Astrocyte of the hippocampus (primary cell): ENCODE results near the gene PI4KA.
A peak's percentile ranks its signal among the peaks of the same experiment; 100 is the strongest.
"Not testable (repeated sequence)": the region's sequence is repeated elsewhere in the genome, so short reads cannot be mapped to it uniquely, and the experiment has no call there.

ENCODE experiments used
- DNase-seq: peaks from one replicate; pipeline ENCODE4 v3.0.0; 2011; ENCODE audit warnings: low read depth, low spot score

Gene PI4KA

DNA sequence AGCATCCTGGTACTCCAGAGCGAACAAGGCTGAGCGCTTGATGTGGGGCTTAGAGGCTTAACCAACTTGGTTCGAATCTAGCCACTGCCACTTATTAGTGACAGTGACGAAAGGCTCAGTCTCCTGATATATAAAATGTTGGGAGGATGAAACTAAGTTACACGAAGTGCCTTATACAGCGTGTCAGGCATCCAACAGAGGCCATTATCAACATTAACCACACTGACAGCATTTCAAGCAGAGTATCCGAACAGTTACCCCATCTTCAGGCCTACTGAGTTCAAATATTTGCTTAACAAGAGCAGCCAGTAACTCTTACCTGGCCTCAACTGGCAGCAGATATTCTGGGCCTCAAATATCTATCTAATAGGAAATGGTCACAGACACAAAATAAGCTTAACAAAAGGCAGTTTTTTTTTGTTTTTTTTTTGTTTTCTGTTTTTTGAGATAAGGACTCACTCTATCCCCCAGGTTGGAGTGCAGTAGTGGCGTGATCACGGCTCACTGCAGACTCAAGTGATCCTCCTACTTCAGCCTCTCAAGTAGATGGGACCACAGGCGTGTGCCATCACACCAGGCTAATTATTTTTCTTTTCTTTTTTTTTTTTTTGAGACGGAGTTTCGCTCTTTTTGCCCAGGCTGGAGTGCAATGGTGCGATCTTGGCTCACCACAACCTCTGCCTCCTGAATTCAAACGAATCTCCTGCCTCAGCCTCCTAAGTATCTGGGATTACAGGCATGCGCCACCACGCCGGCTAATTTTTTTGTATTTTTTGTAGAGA, 81.8 kb downstream of the PI4KA start:
- DNase-seq, result no peak

DNA sequence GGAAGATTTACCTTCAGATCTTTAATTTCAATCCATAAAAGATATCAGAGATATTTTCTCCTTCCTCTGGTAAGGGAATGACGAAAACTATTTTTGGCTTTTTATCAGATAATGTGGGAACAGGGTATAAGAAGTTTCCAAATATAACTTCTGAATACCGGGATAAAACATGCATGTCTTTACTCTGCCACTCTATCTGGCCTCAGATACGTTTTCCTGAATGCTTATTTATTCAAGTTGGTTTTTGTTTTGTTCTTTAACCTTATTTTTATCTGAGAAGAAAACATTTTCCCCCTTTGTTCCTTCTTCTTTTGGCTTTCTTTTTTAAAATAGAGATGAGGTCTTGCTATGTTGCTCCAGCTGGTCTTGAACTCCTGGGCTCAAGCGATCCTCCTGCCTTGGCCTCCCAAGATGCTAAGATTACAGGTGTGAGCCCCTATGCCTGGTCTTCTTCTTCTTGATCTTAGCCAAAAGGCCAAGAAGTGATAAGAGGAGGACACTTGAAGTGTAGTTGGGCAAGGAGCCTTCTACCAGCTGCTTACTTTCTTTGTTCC, 83.2 kb downstream of the PI4KA start:
- DNase-seq, result no peak

DNA sequence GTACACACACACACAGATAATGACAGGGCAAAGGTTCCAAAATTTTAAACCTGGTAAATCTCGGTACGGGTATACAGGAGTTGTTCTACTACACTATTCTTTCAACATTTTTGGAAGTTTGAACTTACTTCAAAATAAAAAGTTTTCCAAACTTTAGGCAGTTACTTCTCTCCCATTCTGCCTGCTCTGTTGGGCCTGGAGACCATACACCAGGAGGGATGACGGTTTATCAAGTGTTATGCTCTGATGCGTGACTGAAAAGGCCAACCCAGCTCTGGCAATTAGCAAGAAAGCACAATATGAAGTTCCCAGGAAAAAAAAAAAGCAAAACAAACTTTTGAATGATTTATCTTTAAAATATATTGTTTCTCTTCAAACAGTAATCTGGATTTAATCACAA, 83.7 kb downstream of the PI4KA start:
- no peak for DNase-seq

DNA sequence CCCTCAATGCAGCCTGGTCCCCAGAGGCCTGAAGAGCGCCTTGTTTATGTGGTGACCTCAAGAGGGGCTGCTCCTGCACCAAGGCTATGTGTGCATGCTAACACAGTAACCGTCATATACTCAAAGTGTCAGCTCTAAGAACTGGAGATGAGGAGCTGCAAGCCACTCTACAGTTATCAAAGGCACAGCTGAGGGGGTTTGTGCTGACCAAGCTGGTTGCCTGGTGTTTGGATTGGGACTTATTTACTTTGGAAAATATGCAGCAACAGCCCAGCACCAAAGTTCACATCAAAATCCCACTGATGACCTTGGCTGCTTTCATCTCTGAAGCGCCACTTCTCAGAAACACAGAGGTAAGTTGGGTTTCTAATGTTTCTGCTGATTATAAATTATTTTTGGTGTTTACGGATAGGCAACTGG, 84.8 kb downstream of the PI4KA start, which contains the start of gene SERPIND1:
SERPIND1 (plus strand) TSS at position 321 of the 420 bp plus-strand sequence. CDS start 5,200 bp downstream, outside the sequence.
- no peak for DNase-seq

DNA sequence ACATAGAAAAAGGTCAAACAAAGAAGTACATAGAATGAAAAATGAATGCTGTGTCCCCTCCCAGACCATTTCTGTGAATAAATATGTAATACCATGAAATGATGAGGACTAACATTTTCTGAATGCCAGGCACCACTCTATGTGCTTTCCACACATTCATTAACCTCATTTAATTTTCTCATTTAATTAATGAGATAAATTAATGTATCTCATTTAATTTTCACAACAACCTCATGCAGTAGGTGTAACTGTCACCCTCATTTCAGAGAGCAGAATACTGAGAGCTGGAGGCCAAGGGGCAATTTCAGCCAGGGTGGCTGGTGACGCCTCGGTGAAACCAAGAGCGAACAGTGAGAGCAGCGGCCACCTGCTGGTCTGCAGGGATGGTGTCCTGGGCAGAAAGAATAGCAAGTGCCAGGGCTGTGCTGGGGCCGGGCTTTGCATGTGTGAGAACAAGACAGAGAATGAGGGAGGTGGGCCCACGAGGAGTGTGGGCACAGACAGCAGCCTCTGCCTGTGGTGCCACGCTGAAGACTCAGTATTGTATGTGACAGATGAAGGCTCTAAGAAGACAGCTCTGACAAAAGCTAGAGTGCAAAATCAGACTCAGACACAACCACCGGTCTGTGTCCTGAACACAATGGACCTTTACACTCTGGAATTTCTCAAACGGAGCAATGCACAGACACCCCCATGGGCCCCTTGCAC, 86.5 kb downstream of the PI4KA start:
- DNase-seq, result peak; percentile 16

DNA sequence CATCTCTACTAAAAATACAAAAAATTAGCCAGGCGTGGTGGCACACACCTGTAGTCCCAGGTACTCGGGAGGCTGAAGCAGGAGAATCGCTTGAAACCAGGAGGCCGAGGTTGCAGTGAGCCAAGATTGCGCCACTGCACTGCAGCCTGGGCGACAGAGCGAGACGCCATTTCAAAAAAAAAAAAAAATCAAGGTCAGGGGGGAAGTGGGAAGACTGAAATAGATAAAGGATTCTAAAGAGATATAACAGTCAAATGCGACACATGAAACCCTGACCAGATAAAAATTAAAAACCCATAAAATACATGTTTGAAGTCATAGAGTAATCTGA, 89.2 kb downstream of the PI4KA start:
- not testable (repeated sequence) for DNase-seq

DNA sequence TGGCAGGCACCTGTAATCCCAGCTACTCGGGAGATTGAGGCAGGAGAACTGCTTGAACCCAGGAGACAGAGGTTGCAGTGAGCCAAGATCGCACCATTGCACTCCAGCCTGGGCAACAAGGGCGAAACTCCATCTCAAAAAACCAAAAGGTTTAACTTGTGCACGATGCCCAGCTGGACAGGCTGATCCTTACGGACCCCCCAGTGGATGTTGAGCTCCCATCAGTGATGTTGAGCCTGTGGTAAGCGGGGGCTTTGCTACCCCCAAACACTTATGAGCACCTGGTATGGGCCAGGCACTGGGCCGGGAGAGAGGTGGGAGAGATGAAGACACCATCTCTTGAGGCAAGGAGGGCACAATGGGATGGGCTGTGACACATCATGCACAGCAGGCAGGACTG, 92.1 kb downstream of the PI4KA start:
- no peak for DNase-seq

DNA sequence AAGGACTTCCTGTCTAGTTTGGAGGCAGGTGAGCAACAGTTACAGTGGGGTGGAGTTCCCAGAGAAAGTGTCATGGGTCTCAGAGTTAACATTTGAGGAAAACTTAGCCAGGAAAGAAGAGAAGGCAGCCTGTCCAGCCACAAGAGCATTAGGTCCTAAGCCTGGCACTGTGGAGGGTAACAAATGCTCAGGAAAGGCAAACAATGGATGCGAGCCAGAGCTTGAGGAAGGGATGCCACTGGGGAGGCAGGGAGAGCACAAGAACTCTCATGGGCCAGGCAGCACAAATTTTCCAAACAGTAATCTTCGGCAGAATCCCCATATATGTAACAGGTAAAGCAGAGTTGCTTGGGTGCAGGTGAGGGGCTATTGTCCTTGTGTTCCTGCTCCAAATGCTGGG, 92.7 kb downstream of the PI4KA start:
- no peak for DNase-seq

DNA sequence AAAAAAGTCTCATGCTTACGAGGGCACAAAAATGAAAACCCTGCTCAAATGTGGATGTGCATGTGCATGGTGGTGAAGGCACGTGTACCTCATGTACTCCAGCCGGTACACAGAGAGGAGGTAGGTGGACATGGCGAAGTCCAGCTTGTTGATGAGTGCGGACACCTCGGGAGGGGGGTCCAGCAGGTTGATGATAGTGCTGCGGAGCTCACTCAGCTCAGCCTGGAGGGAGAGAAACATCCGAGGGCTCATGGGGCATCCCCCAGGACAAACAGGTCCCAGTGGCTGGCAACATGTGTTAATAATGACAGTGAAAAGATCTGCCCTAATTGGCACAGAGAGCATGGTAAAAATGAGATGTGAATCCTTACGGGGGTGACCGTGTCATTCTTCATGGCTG, 93.9 kb downstream of the PI4KA start:
- no peak for DNase-seq

DNA sequence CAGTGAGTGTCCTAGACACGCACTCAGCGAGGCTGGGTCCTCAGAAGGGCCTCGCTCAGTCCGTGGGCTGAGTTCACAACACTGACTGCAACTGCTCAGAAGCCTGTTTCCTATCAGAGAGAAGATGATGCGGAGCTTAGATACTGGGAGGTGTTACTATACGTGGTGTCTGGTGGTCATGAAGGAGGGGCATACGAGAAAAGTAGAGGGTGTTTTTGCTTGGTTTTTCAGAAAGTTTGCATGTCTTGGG, 94.2 kb downstream of the PI4KA start:
- no peak for DNase-seq

DNA sequence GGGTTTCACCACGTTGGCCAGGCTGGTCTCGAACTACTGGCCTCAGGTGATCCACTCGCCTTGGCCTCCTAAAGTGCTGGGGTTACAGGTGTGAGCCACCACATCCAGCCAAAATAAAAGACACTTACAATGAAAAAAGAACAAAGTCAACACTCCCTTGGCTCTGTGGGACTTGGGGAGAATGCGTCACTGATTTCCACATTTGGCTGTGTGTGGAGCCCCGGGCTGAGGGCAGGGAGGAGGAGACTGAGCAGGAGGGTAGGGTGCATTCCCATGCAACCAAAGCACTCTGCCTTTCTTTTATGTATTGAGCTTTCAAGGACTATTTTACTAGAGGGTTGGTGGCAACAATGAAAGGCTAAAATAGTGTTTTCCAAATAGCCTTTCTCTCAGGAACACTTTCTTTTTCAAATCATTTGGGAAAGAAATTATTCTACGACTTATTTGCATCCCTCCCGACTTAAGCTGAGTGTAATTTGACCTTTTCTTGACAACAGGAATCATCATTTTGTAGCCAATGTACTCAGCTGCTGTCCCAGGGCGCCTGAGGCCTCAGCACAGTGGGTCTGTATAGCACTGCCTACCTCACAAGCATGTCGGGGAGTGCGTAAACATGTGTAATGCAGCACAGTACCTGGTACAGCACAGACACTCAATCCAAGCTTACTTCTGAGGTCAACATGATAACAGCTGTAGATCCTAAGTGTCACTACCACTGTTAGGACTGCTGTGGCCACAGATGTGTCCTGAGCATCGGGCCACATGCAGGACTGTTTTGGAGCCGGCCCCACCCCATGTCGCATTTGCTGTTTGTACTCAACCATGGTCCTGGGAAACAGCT, 94.8 kb downstream of the PI4KA start:
- no peak for DNase-seq

DNA sequence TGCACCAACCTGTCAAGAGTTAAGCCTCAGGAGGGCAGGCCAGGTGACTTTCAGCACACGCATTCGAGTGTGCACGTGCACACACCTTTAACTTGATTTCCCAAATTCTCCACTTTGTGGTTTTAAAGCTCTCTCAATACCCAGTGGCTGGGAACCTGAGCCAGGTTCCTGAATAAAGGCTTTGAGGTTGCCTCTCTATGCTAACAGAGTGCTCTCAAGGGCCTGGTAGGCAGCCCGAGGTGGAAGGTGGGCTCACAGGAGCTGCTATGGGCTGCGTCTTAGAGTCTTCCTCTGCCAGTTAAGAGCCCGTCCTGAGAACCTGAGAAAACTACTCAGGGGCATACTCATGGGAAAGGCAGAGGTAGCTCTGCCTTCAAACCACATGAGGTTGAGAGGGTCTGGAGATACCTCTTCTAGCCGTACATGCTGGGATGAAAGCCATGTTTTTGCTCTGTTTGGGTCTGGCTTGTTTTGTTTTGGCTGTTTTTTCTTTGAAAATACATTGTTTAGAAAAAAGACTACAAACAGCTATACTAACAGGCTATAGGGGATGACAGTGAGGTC, 96.3 kb downstream of the PI4KA start:
- DNase-seq, result no peak

DNA sequence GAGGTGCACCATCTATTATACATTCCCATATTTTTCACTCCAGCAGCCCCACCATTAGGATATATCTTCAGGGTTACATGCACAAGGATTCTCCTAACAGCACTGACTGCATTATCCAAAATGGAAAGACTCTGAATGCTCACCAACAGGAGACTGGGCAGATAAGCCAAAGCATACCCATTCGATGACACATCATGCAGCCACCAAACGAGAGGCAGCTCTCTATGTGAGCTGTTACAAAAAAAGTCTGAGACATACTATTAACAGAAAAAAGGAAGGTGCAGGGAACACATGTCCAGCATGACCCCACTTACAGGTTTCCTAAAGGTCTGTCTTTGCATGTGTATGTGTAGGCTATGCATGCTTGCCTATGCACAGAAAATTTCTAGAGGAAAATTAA, 97.1 kb downstream of the PI4KA start:
- peak; percentile 54 for DNase-seq

DNA sequence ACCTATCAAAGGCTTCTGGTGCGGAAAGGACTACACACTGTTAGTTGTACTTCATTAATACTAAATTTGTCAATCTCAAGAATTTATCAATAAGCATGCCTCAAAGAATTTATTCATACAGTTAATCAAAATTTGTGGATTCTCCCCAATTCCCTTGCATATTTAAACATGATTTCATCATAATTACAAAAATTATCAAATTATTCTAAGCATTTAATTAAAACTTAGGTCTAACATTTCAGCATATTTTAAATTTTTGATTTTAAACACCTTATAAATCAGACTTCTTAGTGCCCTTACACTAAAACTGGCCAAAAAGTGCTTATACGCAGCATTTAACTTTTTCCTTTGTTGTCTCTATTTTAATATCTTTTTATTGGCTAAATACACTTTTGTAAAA, 98.5 kb downstream of the PI4KA start:
- no peak for DNase-seq

DNA sequence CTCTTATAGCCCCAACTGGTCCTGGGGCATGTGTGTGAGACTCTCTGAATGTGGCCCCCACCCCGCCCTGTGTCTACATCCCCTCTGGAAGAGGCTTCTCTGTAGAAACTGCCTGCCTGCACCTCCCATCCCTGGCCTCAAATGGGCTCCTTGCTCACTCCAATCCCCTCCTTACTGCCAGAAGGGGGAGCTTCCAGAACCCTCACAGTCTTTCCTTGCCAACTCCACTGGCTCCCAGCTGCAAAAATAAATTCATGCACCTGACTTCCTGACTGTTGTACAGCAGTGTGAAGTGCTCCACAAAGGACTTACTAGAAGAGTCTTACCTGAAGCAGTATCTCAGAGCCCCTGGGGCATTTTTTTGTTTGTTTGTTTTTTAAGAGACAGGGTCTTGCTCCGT, 99.9 kb downstream of the PI4KA start:
- DNase-seq, result no peak

DNA sequence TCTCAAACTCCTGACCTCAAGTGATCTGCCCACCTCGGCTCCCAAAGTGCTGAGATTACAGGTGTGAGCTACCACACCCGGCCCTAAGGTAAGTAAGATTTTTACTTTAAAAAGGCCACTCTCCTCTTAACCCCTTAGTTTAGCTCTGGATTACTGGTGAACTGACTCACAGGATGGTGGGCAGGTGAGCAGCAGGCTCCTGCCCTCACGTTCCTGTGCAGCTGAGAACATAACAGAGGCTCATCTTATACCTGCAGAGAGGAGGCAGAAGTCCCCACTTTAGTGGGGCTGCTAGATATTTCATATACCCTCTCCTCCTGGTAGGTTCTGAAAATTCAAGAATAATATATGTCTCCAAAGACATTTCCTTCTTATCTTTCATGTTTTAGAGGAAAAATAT, 101.8 kb downstream of the PI4KA start:
- DNase-seq, result no peak

DNA sequence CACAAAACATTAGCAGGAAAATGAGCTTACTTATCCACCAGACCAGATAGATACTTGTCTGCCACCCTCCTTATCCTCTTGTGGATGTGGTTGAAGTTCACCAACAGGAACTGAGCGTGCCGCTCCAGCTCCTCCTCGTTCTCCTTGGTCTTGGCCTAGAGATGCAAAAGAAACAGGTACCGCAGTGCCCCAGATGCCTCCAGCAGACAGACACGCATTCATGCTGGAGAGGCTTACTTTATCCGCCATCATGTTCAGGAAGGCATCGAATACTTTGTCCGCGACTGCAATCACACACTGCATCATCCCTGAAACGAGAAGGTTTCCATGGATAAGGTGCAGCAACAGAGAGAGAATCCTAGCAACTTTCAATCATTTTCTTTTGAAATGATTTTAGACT, 105.7 kb downstream of the PI4KA start:
- DNase-seq, result no peak

DNA sequence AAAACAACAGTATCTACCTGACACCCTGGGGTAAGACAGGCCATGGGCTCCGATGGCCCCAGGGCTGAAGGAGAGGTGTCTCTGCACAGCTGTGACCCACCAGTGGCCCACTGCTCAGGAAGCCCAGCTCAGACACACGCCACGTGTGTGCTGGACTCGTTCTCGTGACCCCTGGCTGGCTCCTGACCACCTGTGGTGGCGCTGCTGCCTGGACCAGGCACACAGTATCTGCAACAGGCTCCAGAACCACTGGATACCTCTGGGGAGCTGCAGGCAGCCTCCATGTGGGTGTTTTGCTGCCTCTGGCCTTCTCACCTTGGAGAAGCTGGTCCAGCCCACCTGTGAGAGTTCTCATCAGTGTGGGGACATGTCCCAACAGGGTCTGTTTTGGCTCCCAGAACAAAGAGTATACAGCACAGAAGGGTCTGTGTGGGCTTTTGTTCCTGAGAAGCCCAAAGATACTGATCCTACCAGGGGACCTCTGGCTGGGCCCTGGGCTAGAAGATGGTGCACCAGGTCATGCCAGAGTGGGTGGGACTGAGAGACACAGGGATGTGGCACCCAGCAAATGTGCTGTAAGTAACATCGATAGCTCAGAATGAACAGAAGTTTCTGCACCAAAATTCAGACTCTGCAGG, 106.4 kb downstream of the PI4KA start:
- DNase-seq, result no peak

DNA sequence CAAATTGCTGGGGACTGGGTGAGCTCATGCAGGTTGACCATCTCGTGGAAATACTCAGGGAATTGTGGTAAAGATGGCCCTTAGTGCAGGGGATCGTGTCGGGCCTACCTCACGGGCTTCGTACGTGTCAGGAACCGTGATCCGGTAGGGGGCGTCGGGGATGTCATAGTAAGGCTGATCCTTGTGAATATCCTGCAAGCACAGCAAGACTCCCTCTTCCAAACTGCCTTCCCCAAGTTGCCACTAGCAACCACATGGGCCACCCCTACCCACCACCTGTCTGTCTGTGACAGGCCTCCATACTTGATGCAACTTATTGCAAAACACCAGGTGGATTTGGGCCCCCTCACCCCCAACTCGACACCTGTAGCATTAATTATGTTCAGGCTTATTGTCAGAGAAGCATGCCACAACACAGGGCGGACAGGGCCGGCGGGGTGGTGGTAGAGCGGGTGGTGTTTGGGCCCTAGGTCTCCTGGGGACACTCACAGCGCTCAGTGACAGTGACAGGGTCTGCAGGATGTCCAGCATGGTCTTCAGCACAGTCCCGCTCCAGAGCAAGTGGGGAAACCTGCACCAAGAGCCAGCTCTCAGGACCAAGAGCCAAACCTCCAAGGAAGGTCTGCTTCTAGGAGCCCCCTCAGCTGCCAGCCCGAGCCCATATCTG, 107.3 kb downstream of the PI4KA start:
- DNase-seq, result no peak

DNA sequence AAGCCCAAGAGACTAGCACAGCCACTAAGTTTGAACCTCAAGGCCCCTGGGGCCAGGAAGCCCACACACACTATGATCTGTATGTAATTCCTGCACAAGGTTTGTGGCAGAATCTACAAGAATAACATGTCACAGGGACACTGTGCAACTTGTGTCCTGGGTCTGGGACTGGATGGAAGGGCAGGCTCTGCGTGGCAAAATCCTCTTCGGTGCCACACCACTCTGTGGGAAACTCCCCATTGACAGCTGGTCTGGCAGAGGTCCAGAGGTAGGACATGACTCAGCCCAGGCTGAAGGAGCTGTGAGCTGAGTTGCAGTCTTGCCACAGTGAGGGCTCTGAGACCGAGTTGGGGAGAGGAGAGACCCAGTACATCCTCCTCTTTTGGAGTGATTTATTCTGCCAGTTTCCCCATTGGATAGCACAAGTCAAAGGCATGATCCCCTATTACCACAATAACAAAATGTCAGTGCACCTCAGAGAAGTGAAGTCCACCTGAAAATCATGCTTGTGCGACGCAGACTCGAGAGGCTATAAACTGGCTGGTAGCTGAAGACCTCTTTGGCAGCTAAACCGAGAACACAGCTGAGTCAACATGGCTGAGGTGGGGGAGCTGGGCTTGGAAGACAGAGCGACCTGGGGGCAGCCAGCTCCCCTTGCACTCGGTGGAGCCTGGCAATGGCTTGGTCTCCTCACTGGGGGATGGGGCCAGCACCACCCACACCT, 108.0 kb downstream of the PI4KA start:
- DNase-seq, result peak; percentile 91
